ENCODE results near the gene THSD4. TPM values are rescaled to one million over a fixed set of nuclear protein-coding genes. Genes with fewer than 3 reads are reported as not detected.

THSD4 gene
- total RNA-seq, 2 experiments from 2014 or later = not detected

DNA sequence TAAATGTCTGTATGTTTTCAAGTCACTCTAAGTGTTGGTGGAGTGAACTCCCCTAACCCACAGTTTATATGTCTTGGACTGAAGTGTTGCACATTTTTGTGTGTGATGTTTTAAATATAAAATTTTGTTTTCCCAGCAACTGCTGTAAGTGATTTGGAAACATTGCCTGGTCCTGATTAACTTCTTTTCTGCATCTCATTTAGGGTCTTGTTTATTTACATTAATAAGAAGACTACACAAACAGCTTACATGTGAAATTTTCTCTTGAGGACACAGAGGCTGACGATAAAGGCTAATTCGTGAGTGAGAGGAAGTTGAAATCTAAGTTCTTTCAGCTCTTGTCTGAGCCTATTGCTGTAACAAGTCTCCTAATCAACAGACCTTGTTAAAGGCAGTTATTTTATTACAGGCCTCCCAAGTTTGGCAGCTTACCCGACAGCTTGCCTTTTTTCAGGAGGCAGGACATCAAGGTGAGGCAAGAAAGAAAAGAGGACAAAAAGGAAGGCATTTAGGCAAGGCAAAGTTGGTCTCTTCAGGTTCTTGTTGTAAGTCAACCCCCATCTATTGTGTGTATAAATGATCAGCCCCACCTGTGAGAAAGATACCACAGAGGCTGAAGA is 517.4 kb downstream of the THSD4 start:
- no peak overlapping the region for H3K27ac Mint-ChIP-seq
- H3K36me3 Mint-ChIP-seq (ENCODE audit: low read depth) = no peaks in the 10 kb centered on the region
- ATAC-seq = no peak
- CTCF ChIA-PET = no interaction called here
- H3K4me1 Mint-ChIP-seq (ENCODE audit: low read depth) = no peaks in the 10 kb centered on the region
- H3K4me3 Mint-ChIP-seq = no peak overlapping the region
- peaks cover 2% of the 10 kb centered on the region for H3K27me3 Mint-ChIP-seq (ENCODE audit: low read depth)
- no peak for DNase-seq
- H3K9me3 Mint-ChIP-seq (ENCODE audit: insufficient read depth) = no peaks in the 10 kb centered on the region
- POLR2A ChIA-PET = no interaction called here

DNA sequence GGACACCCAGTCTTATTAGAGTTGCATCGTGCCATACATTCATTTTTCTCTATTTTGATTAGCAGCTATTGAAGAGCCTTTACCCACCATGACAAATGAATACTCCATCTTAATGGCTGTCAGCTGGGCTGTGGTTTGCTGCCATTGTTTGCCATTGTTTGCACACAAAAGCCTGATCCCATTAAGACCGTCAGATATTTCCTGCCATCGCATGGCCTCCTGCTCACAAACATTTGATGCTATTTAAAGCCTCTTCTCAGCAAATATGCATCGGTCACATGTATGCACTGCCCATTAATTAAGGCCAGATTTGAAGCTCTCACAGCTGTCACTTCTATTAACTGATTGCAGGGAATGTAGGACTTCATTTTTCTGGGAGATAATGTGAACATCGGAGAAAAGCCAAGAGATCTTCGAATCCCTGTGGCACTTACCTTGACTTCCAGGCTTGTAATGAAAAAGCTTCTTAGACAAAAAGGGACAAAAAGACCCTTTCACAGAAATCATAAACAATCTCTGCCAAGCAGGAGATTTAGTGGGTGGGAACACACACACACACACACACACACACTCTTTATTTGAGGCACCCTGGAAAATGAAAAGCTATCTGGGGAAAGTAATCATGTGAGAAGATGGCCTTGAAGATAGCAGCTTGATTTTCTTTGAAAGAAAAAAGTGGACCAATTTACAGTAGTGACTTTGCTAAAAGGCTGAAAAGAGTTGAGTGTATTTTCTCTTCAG is 519.7 kb downstream of the THSD4 start:
- CTCF ChIA-PET = interaction anchor here (0.8 kb wide), 1 partner anchor 9 kb away, joined by 3 read pairs; no protein-coding TSS in a partner anchor
- ATAC-seq = no peak
- Mint-ChIP-seq H3K36me3 (ENCODE audit: low read depth) (no peaks in the 10 kb centered on the region), H3K27ac (no peak overlapping the region), H3K9me3 (ENCODE audit: insufficient read depth) (no peaks in the 10 kb centered on the region), H3K27me3 (ENCODE audit: low read depth) (peaks cover 2% of the 10 kb centered on the region), H3K4me3 (no peak overlapping the region), H3K4me1 (ENCODE audit: low read depth) (no peaks in the 10 kb centered on the region)
- no peak for DNase-seq
- POLR2A ChIA-PET = no interaction called here

DNA sequence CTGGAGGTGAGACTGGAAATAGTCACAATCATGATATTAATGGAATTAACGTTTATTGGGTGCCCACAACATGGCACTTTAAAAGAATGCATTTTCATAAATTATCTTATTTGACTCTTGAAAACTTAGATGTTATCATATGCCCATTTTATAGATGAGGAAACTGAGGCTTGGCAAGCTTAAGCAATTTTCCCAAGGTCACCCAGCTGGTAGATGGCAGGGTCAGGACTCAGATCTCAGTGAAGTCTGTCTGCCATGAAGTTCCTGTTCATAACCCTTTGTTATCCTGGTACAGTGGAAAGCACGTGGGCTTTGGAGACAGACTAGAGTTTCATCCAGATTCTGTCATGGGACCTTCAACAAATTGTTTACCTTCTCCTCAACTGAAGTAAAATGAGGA is 520.5 kb downstream of the THSD4 start:
- Mint-ChIP-seq H3K4me3 (no peak overlapping the region), H3K9me3 (ENCODE audit: insufficient read depth) (no peaks in the 10 kb centered on the region), H3K36me3 (ENCODE audit: low read depth) (no peaks in the 10 kb centered on the region), H3K27me3 (ENCODE audit: low read depth) (peaks cover 3% of the 10 kb centered on the region), H3K27ac (no peak overlapping the region), H3K4me1 (ENCODE audit: low read depth) (no peaks in the 10 kb centered on the region)
- CTCF ChIA-PET = interaction anchor here (0.8 kb wide), 1 partner anchor 9 kb away, joined by 3 read pairs; no protein-coding TSS in a partner anchor
- ATAC-seq = no peak
- no peak for DNase-seq
- POLR2A ChIA-PET = no interaction called here

DNA sequence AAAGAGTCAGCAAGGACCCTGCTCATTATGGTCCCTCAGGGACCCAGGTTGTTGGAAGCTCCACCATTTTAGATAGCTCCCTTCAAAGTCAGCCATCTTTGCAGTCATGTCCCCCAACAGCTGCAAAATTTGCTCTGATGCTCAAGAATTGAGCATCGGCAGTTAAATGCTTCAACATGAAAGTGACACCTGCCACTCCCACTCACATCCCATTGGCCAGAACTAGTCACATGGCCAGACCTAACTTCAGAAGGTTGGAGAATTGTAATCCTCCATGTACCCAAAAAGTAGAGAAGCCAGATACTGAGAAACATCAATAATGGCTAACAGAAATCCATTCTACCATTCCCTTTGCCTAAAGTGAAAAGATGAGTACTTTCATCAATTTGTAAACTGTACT is 523.6 kb downstream of the THSD4 start:
- ChIA-PET POLR2A (no interaction called here), CTCF (no interaction called here)
- Mint-ChIP-seq H3K9me3 (ENCODE audit: insufficient read depth) (no peaks in the 10 kb centered on the region), H3K36me3 (ENCODE audit: low read depth) (no peaks in the 10 kb centered on the region), H3K4me3 (no peak overlapping the region), H3K27me3 (ENCODE audit: low read depth) (peaks cover 6% of the 10 kb centered on the region), H3K4me1 (ENCODE audit: low read depth) (no peaks in the 10 kb centered on the region), H3K27ac (no peak overlapping the region)
- ATAC-seq = no peak
- no peak for DNase-seq

DNA sequence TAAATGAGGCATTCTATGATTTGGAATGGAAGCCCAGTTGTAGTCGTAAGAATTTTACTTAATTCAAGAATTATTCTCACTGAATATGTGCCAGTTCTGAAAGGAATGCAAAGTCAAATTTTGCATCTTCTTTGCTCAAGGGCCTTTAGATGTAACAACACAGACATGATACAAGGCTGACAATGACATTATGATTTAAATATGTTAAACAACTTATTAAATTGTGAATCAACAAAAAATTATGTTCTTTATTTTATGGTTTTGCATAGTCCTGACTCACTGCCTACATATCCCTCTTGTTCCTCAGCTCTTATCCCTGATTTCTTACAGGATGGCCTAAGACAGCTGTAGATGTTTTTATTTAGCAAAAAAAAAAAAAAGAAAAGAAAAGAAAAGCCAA is 524.2 kb downstream of the THSD4 start:
- Mint-ChIP-seq H3K9me3 (ENCODE audit: insufficient read depth) (no peaks in the 10 kb centered on the region), H3K4me3 (no peak overlapping the region), H3K27ac (no peak overlapping the region), H3K36me3 (ENCODE audit: low read depth) (no peaks in the 10 kb centered on the region), H3K27me3 (ENCODE audit: low read depth) (peaks cover 6% of the 10 kb centered on the region), H3K4me1 (ENCODE audit: low read depth) (no peaks in the 10 kb centered on the region)
- ChIA-PET CTCF (no interaction called here), POLR2A (no interaction called here)
- no peak for ATAC-seq
- no peak for DNase-seq

DNA sequence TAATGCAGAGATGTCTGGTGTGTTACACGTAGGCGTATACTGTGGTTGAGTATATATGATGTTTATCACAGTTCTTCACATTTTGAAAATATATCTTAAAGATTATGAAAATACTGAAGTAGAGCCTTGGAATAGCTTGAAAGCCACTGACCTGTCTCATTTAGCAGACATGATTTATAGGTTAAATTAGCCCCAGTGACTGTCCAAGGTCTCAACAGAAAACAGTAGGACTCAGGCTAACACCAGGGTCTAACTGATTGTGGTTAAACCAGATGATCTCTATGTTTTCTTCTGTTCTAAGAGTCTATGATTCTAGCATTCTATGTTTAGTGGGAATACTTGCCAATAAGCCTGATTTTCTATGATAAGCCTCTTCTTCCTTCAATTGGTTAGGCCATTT is 528.6 kb downstream of the THSD4 start:
- no peak for ATAC-seq
- ChIA-PET CTCF (interaction anchor here (0.9 kb wide), 1 partner anchor 9 kb away, joined by 3 read pairs; no protein-coding TSS in a partner anchor), POLR2A (no interaction called here)

DNA sequence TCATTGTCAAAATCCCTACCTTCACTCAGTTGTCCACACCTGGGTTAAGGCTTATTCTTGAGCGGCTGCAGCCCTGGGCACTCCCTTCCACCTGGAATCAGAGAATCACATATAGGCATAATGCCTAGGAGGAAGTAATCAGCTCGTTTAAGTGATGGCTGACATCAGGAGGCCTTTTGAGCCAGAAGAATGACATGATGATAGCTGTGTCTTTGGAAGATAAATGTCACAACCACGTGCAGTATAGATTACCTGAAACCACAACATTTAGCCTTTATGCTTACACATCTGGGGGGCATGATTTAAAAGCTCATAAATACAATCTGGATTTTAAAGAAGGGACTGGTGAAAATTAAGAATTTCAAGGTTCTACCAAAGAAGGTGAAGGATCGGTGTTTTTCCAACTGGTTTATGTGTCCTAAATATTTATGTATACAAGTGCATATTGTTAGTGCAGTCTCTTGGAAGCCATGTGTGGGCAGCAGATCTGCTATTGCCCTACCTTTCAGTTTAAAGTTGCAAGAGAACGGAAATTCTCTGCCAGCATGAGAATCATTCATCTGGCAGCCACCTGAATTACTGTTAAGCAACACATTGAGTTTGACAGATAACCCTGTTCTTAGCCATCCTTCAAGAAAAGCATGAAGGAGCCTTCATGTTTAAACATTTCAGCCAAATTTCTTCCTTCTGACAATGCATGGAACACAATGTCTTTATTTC is 531.7 kb downstream of the THSD4 start:
- H3K4me1 Mint-ChIP-seq (ENCODE audit: low read depth) = no peaks in the 10 kb centered on the region
- ATAC-seq = no peak
- ChIA-PET POLR2A (no interaction called here), CTCF (no interaction called here)
- H3K36me3 Mint-ChIP-seq (ENCODE audit: low read depth) = no peaks in the 10 kb centered on the region
- no peak overlapping the region for H3K27ac Mint-ChIP-seq
- H3K27me3 Mint-ChIP-seq (ENCODE audit: low read depth) = peaks cover 9% of the 10 kb centered on the region
- no peak for DNase-seq
- H3K9me3 Mint-ChIP-seq (ENCODE audit: insufficient read depth) = no peaks in the 10 kb centered on the region
- H3K4me3 Mint-ChIP-seq = no peak overlapping the region

More for the DNA sequence above, 528.6 kb downstream of the THSD4 start:
- Mint-ChIP-seq H3K4me3 (no peak overlapping the region), H3K27me3 (ENCODE audit: low read depth) (peaks cover 6% of the 10 kb centered on the region), H3K4me1 (ENCODE audit: low read depth) (no peaks in the 10 kb centered on the region), H3K9me3 (ENCODE audit: insufficient read depth) (no peaks in the 10 kb centered on the region), H3K27ac (no peak overlapping the region), H3K36me3 (ENCODE audit: low read depth) (no peaks in the 10 kb centered on the region)
- DNase-seq = no peak

DNA sequence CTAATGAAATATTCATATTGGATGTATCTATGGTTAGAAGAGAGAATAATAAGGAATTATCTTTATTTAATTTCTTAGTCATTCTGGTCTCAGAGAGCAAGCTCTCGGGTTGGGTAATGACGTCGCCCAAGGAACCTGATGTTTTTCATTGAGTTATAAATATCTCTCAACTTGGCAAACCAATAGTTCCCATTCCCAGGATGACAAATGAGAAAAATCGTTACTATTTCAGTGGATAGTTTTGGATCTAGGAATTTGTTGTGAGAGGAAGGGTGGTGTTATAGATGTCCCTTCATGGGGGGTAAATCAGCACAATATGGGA is 532.2 kb downstream of the THSD4 start:
- no peak overlapping the region for H3K27ac Mint-ChIP-seq
- ChIA-PET POLR2A (no interaction called here), CTCF (no interaction called here)
- H3K4me1 Mint-ChIP-seq (ENCODE audit: low read depth) = no peaks in the 10 kb centered on the region
- H3K27me3 Mint-ChIP-seq (ENCODE audit: low read depth) = peaks cover 9% of the 10 kb centered on the region
- DNase-seq (no peak), ATAC-seq (no peak)
- H3K9me3 Mint-ChIP-seq (ENCODE audit: insufficient read depth) = no peaks in the 10 kb centered on the region
- H3K36me3 Mint-ChIP-seq (ENCODE audit: low read depth) = no peaks in the 10 kb centered on the region
- H3K4me3 Mint-ChIP-seq = no peak overlapping the region

DNA sequence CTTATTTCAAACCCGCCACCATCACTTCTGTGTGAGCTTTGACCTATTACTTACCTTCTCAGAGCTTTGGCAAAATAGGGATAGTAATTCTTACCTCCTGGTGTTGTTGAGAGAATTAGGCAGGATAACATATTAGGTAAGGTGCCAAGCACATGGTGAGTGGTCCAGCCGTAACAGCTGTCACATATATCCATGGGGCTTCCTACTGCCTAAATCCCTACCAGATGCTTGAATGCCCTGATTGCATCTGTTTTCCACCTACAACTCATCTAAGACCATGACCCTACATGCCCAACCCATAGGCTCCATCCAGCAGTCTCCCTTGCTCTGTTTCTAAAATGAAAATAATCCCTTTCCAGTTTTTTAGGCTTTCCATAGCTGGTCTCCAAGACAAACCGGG is 532.8 kb downstream of the THSD4 start:
- Mint-ChIP-seq H3K36me3 (ENCODE audit: low read depth) (no peaks in the 10 kb centered on the region), H3K27me3 (ENCODE audit: low read depth) (peaks cover 9% of the 10 kb centered on the region), H3K4me3 (no peak overlapping the region), H3K27ac (no peak overlapping the region), H3K9me3 (ENCODE audit: insufficient read depth) (no peaks in the 10 kb centered on the region), H3K4me1 (ENCODE audit: low read depth) (no peaks in the 10 kb centered on the region)
- ChIA-PET CTCF (no interaction called here), POLR2A (no interaction called here)
- DNase-seq (no peak), ATAC-seq (no peak)

DNA sequence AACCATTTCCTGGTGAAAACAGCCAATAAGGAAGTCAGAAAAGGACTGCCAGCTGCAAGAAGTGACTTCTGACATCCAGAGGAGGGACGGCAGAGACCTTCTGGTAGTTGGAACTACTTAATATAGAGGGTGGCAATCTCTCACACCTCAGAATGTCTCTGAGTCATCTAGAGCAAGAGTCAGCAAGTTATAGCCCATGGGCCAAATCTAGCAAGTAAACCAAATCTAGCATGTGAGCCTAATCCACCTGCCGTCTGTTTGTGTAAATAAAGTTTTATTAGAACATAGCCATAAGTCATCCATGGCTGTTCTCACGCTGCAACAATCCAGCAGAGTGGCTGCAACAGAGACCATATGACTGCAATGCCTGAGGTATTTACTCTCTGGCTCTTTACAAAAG is 534.6 kb downstream of the THSD4 start:
- CTCF ChIA-PET = interaction anchor here (0.9 kb wide), 1 partner anchor 131 kb away, joined by 4 read pairs; no protein-coding TSS in a partner anchor
- ATAC-seq (no peak), DNase-seq (no peak)
- no peak overlapping the region for H3K27ac Mint-ChIP-seq
- POLR2A ChIA-PET = no interaction called here
- H3K4me1 Mint-ChIP-seq (ENCODE audit: low read depth) = no peaks in the 10 kb centered on the region
- no peaks in the 10 kb centered on the region for H3K9me3 Mint-ChIP-seq (ENCODE audit: insufficient read depth)
- H3K36me3 Mint-ChIP-seq (ENCODE audit: low read depth) = no peaks in the 10 kb centered on the region
- H3K4me3 Mint-ChIP-seq = no peak overlapping the region
- H3K27me3 Mint-ChIP-seq (ENCODE audit: low read depth) = peaks cover 12% of the 10 kb centered on the region

DNA sequence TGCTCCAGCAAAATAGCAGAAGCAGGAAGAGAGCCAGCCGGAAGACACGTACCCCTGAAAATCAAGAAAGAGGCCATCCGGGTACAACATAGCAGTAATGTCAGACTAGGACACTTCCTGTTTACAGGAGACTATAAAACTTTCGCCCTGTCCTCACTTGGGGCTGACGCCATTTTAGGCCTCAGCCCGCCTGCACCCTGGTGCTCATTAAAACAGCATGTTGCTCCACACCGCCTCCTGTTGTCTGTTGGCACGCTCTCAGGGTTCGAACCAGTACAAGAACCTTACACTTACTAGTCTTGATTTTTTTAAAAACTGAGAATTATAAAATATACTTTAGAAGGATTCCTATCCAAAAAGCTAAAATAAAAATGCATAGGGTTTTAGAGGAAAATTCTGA is 535.3 kb downstream of the THSD4 start:
- DNase-seq (no peak), ATAC-seq (no peak)
- Mint-ChIP-seq H3K27ac (no peak overlapping the region), H3K36me3 (ENCODE audit: low read depth) (no peaks in the 10 kb centered on the region), H3K4me1 (ENCODE audit: low read depth) (no peaks in the 10 kb centered on the region), H3K4me3 (no peak overlapping the region), H3K27me3 (ENCODE audit: low read depth) (peaks cover 12% of the 10 kb centered on the region), H3K9me3 (ENCODE audit: insufficient read depth) (no peaks in the 10 kb centered on the region)
- POLR2A ChIA-PET = no interaction called here
- CTCF ChIA-PET = no interaction called here

DNA sequence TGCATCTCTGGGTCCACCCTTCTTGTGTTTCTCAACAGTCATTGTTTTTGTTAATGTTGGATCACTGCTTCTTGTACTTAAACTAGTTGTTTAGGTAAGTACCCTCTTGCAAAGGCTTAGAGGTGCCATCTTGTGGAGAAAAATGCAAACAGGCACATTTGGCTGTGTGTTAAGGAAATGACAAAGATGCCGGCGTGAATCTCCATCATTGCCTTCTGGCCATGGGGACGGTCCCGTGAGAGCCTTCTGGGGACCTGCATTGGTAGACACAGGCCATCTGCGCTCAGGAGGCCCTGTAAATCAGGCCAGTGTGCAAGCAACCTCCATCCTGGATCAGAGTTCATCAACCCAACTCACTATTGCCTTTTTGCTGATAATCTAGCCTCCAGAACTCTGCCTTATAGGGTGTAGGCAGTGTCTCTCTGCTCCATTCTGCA is 536.5 kb downstream of the THSD4 start:
- DNase-seq (no peak), ATAC-seq (no peak)
- Mint-ChIP-seq H3K4me1 (ENCODE audit: low read depth) (no peaks in the 10 kb centered on the region), H3K27me3 (ENCODE audit: low read depth) (peaks cover 12% of the 10 kb centered on the region), H3K9me3 (ENCODE audit: insufficient read depth) (no peaks in the 10 kb centered on the region), H3K27ac (no peak overlapping the region), H3K36me3 (ENCODE audit: low read depth) (no peaks in the 10 kb centered on the region), H3K4me3 (no peak overlapping the region)
- ChIA-PET POLR2A (no interaction called here), CTCF (interaction anchor here (1.1 to 1.3 kb wide), 3 partner anchors 9 to 23 kb away, joined by 3 read pairs; no protein-coding TSS in a partner anchor)

Data from activated CD8-positive, alpha-beta T cell treated with anti-CD3 and anti-CD28 coated beads, Interleukin-2, amount 10 ng/mL, durations not matched to agents 7 days and 5 days (primary cell).